Measurements from ENCODE around the gene PHETA2. TPM values are rescaled to one million over a fixed set of nuclear protein-coding genes. Genes with fewer than 3 reads are reported as not detected.

Gene PHETA2
- total and polyA plus RNA-seq, 2 of the 13 experiments (the other 11 are each of a cell fraction or from before 2014, with no cell fraction given): 0.07 TPM; not detected in 1

DNA sequence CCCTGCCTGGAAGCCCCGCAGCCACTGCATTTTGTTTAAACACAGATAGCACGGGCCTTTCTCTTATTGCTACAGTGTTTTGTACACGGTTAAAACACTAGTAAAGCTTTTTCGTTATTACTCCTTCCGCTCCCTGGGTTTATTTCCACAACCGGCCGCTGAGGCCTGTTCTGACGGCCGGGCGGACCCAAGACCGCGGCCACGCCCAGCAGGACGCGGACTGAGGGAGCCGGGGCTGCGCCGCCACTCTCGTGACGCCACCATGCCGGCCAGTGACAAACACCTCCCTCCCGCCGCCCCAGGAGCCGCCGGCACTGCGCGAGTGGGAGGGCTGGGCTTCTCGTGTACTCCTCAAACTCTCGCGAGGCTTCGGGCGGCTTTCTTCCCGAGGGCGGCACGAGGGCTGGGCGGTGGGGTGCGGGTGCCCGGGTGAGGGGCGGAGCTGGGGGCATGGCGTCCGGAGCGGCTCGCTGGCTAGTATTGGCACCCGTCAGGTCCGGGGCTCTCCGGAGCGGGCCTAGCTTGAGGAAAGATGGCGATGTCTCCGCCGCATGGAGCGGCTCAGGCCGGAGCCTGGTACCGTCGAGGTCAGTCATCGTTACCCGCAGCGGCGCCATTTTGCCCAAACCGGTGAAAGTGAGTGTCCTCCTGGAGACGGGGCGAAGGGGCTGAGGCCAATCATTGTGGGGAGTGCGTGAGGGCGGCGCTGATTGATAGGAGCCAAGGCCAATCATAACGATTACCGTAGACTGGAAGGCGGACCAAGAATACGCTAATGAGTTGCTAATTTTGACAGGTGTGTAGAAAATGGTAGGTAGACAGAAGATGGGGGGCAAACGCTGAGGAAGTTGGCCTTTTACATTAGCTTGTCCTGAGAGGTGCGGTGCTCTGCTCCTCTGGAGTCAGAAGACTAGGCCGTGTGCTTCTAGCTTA is 5.5 kb downstream of the PHETA2 start, which contains the start of gene SMDT1 (continued):
- no peak for TF ChIP-seq ZMAT5 (CRISPR knock-in tag; IDR thresholded peaks at IDR 0.05; ENCODE audit: borderline replicate concordance, low read depth)
- no peak; the same call in none of the 2 replicates for TF ChIP-seq SALL2 (CRISPR knock-in tag; IDR thresholded peaks at IDR 0.05)
- TF ChIP-seq GMEB2 (CRISPR knock-in tag; IDR thresholded peaks at IDR 0.05; ENCODE audit: low read depth): no peak; the same call in 1 of the 2 replicates
- no peak for TF ChIP-seq ZNF260 (CRISPR knock-in tag; IDR thresholded peaks at IDR 0.05; ENCODE audit: borderline replicate concordance, low read depth)
- peak; percentile 24; the same call in 1 of the 2 replicates for TF ChIP-seq PHF20 (CRISPR knock-in tag; IDR thresholded peaks at IDR 0.05)
- no peak for TF ChIP-seq ZNF121 (CRISPR knock-in tag; IDR thresholded peaks at IDR 0.05)
- TF ChIP-seq PBX3 (CRISPR knock-in tag; IDR thresholded peaks at IDR 0.05; ENCODE audit: borderline replicate concordance): 0 out of 2 replicates have a peak, but pooled peaks have one; percentile 52
- no peak; the same call in 1 of the 2 replicates for TF ChIP-seq ZNF333 (CRISPR knock-in tag; IDR thresholded peaks at IDR 0.05; ENCODE audit: borderline replicate concordance)
- peak; percentile 25 for TF ChIP-seq SRSF1 (optimal IDR thresholded peaks at IDR 0.05; ENCODE audit: low read depth, low read length)
- no peak for TF ChIP-seq FOXA1 (IDR thresholded peaks at IDR 0.05)
- peak; percentile 56; the same call in 1 of the 2 replicates for TF ChIP-seq FOXA1 (CRISPR knock-in tag; IDR thresholded peaks at IDR 0.05)
- TF ChIP-seq ZSCAN29 (CRISPR knock-in tag; conservative IDR thresholded peaks at IDR 0.05): 0 out of 2 replicates have a peak, but pooled peaks have one; percentile 73
- TF ChIP-seq SOX13 (IDR thresholded peaks at IDR 0.05): no peak; the same call in 1 of the 2 replicates
- no peak for TF ChIP-seq SOX13 (CRISPR knock-in tag; conservative IDR thresholded peaks at IDR 0.05 in 1 of 2, IDR thresholded peaks at IDR 0.05 in 1 of 2)
- TF ChIP-seq DMAP1 (CRISPR knock-in tag; IDR thresholded peaks at IDR 0.05): peak; percentile 89
- TF ChIP-seq IRF9 (CRISPR knock-in tag; IDR thresholded peaks at IDR 0.05; ENCODE audit: borderline replicate concordance): peak; percentile 74; the same call in 1 of the 2 replicates
- TF ChIP-seq KDM5A (IDR thresholded peaks at IDR 0.05; ENCODE audit: borderline replicate concordance, low read length): peak; percentile 74; the same call in 1 of the 2 replicates
- TF ChIP-seq, protein P1, sequence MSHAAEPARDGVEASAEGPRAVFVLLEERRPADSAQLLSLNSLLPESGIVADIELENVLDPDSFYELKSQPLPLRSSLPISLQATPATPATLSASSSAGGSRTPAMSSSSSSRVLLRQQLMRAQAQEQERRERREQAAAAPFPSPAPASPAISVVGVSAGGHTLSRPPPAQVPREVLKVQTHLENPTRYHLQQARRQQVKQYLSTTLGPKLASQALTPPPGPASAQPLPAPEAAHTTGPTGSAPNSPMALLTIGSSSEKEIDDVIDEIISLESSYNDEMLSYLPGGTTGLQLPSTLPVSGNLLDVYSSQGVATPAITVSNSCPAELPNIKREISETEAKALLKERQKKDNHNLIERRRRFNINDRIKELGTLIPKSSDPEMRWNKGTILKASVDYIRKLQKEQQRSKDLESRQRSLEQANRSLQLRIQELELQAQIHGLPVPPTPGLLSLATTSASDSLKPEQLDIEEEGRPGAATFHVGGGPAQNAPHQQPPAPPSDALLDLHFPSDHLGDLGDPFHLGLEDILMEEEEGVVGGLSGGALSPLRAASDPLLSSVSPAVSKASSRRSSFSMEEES (CRISPR knock-in tag; IDR thresholded peaks at IDR 0.05): peak; percentile 84
- TF ChIP-seq ZNF652 (CRISPR knock-in tag; IDR thresholded peaks at IDR 0.05; ENCODE audit: borderline replicate concordance, low read depth): no peak; the same call in 1 of the 2 replicates
- TF ChIP-seq RBM39 (IDR thresholded peaks at IDR 0.05; ENCODE audit: low read depth, low read length, poor library complexity, severe bottlenecking): peak; percentile 84
- TF ChIP-seq NFKB2 (CRISPR knock-in tag; IDR thresholded peaks at IDR 0.05; ENCODE audit: borderline replicate concordance): peak; percentile 92; the same call in 1 of the 2 replicates
- 0 out of 2 replicates have a peak, but pooled peaks have one; percentile 46 for TF ChIP-seq ZNF138 (CRISPR knock-in tag; IDR thresholded peaks at IDR 0.05; ENCODE audit: low read depth)
- no peak for TF ChIP-seq CHD4 (IDR thresholded peaks at IDR 0.05; ENCODE audit: borderline replicate concordance, low read length)
